NCI-H526 (cell line): ENCODE data around the gene IVD.
"Not testable (repeated sequence)": the region's sequence is repeated elsewhere in the genome, so short reads cannot be mapped to it uniquely, and the experiment has no call there.

Experiments used
- DNase-seq, 2 experiments: peaks; one replicate each; lab custom pipeline; 2025; lab: John Stamatoyannopoulos, UW

IVD gene

GRCh38 chr15:40439461-40439959 lies 33.9 kb downstream of the IVD start:
- DNase-seq: peak in 1 of 2 experiments; percentile 62

GRCh38 chr15:40439960-40440742 lies 34.6 kb downstream of the IVD start:
- peak; percentile 44 to 69 for DNase-seq

- peak; percentile 69 to 97 for DNase-seq
These were observed 35.4 kb downstream of the IVD start, which contains the start of gene BAHD1 for GRCh38 chr15:40440743-40441564. Gene BAHD1 (plus strand): TSS chr15:40440953. CDS start chr15:40458465, 17,512 bp downstream.

DNA sequence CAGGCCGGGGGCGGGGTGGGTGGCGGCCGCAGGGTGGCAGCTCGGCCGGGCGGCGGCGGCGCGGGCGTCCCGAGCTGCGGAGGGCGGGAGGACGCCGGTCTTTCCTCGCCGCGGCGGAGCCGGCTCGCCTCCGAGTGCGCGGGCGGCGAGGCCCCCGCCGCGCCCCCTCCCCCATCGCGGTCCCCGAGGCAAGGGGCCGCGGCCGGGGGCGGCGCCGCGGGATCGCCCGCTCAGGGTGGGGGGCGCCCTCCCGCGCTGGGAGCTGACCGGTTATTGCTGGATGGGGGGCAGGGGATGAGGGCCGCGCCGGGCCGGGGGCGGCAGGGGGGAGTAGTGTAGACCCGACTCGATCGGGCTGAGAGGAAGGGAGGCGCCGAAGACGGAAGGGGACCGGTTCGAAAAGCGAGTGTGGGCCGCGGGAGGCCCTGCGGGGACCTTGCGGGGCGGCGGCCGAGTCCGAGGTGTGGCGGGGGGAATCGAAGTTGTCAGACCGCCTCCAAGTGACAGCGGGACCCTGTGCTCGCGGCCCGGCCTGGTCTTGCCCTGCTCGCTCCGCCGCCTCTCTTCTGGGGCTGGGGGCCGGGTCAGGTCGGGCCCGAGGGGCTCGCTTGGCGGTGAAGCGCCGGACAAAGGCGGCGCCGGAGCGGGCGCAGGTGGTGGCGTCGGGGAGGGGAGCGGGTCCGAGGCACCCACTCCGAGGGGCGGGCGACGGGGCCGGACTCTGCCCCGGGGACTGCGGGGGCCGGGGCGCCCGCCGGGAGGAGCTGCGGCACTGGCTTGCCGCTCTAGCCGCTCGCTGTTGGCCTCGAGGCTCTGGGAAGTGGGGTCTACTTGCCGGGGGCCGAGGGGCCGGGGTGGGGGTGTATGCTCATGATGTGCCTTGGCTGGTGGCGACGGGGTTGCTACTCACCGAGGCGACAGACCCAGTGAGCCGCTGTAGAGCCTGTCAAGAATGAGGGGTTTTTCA lies 36.3 kb downstream of the IVD start:
- peak in 1 of 2 experiments; percentile 67 for DNase-seq

DNA sequence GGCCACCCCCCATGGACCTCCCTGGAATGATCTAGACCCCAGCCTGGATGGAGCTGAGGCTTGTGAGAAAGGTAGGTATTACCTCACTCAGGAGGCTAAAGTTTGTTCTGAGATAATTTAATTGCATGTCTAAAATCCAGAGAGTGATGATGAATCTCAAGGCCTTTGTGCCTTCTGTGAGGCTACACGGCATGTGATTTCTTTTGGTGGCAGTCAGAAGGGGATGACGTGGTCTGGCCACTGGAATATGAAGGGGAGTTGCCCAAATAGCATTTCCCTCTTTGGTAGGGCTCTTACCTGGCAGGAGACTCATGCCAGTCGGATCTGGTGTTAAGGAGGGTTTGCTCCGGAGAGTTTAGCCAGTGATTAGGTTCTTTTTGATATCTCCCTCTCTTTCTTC lies 37.7 kb downstream of the IVD start:
- no peak for DNase-seq

DNA sequence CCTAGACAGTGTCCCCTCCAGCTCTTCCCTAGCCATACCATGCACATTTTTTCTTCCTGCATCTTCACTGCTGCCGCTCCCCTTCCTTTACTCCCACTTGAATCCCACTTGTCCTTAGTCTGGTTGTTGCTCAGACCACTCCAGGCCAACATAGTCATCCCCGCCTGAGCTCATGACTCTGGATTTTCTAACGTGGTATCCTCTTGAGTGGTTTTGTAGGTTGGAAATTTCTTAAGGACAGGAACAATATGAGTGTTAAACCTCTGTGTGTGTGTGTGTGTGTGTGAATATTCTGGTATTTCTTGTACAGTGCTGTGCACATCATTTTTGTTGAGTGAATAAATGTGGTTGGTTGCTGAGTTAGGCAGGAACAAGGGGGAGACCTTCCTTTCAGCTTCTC lies 38.3 kb downstream of the IVD start:
- no peak for DNase-seq

DNA sequence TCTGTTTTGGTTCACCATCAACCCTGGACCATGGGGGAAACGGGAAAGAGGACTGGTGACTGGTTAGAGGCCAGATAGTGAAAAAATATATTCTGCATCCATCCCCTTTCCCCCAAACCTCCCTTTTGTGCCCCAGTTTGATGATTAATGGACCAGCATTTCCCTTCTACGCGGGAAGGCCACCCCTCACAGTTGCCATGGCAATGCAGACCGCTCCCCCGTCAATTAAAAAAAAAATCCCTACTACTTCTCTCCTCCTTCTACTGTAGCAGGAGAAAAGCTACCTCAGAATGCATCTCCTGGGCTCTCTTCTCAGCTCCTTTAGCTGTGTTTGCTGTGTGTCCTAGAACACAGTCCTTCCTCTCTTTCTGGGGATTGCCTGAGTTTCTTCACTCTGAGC lies 39.1 kb downstream of the IVD start:
- no peak for DNase-seq

- DNase-seq: peak in 1 of 2 experiments; percentile 43
These were observed 39.9 kb downstream of the IVD start for GRCh38 chr15:40445421-40445922.

DNA sequence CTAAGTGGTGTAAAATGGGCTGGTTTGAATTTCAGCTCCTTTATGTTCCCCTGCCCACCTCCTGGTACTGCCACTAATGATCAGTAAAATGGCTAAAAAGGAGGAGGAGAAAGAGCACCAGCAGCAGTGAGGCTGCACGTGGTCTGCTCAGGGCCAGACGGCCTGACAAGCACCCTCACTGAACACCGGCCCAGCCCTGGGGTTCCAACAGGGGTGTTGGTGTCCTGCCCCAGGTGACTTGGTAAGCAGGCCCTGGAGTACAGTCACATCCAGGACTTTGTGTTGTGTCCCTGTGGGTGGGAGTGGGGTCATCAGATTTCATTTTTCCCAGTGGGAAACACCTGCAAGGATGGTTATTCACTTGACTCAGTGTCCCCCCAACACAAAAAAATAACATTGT lies 40.5 kb downstream of the IVD start:
- DNase-seq: no peak

DNA sequence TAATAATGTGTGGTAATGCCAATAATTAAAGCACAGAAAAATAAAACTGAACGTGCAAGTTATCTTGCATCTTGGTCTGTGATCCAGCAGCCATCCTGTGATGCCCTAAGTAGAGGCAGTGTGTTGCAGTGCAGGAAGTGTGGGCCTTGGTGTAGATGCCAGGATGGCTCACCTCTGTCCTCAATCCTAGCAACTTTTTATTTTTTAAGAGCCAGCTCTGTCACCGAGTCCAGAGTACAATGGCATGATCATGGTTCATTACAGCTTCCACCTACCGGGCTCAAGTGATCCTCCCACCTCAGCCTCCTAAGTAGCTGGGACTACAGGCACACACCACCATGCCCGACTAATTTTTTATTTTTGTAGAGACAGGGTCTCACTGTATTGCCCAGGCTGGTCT lies 42.8 kb downstream of the IVD start:
- DNase-seq: no peak

DNA sequence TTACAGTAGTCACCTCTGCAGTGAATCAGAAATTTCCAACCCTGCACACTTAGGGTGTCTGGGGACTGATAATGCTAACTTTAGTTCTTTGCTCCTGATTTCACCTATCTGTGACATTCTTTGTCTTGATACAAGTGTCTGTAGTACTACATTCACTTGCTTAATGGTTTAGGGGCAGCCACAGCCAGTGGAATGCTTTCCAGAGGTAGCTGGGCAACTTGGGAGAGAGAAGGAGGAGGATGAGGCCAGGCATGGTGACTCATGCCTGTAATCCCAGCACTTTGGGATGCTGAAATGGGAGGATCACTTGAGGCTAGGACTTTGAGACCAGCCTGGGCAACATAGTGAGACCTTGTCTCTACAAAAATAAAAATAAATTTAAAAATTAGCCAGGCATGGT lies 43.7 kb downstream of the IVD start:
- no peak for DNase-seq

- DNase-seq: no peak
These were observed 44.5 kb downstream of the IVD start for GRCh38 chr15:40450047-40450446.

GRCh38 chr15:40451527-40452158 lies 46.0 kb downstream of the IVD start:
- no peak for DNase-seq

DNA sequence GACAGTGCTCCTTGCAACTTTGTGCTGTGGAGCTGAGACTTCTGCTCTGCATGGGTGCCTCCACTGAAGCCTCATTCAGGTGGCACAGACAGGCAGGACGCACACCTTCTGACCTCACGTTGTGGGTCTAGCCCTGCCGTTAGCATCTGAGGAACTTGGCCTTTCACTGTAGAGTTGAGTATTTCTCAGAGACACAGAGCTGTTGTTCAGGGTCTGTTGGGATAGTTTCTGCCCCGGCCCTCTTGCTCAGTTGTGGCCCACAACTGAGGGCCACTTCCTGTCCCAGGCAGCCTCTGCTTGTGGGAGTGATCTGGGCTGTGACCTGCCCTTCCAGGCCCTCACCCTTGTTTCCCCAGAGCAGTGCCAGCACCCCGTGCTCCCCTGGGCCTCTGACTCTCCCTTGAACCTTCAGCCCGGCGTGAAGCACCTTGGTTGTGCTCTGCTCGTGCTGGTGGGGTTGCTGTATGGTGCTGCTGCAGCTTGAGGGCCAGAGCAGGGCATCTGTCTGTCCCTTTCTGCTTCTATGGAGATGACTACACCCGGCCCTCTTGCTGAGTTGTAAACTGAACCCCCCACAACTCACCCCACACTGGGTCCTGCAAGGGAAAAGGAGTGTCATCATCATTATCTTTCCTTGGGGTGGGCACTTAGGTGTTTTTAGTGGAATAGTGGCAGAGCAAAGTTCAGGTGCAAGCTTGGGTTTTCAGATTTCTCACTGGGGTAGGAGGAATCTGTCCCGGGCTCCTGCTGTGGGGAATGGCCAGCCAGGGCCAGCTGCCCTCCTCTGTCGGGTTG lies 46.9 kb downstream of the IVD start:
- DNase-seq: no peak

- not testable (repeated sequence) for DNase-seq
These were observed 48.3 kb downstream of the IVD start for GRCh38 chr15:40453941-40454340.

DNA sequence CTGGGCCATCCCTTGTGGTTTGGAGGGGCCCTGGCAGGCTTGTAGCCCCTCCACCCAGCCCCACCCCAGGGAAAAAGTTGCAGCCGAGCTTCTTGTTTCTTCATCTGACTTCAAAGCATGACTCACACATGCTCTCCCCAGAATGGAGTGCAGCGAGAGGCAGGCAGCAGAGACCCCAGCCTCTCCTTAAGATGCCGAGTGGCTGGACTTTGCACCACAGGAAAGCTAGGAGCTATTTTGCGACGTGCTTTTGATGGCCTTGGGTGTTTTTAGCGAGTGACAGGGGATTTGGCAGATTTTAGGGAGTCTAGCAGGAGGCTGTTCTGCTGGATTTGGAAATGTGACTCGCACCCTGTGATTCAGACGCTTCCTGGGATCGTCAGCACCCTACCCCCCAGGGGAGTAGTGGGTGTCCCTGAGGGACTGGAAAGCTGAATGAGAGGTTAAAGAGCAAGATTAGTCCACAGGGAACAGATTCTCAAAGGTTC lies 49.4 kb downstream of the IVD start:
- no peak for DNase-seq

DNA sequence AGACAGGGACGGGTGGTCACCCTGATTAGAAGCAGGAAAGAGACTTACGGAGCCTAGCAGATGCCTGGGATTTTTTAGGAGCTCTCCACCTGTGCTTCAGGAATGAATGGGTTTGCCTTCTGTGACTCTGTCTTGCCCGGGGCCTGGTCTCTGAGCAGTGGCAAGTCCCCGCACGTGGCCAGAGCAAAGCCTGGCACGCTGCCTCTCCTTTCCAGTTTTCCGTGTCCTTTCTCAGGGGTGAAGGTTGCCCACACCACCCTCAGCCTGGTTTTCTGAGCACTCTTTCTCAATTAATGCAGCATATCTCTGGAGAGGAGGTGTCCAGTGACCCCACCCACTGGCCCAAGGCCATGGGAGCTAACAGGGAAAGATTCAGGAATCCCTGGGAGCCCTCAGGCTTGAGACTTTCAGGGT lies 50.7 kb downstream of the IVD start:
- DNase-seq: no peak

- no peak for DNase-seq
These were observed 51.1 kb downstream of the IVD start for GRCh38 chr15:40456738-40457137.

GRCh38 chr15:40458495-40459371 lies 53.1 kb downstream of the IVD start:
- no peak for DNase-seq
